Measurements from ENCODE around the gene ANKRD29. TPM values are rescaled to one million over a fixed set of nuclear protein-coding genes. Genes with fewer than 3 reads are reported as not detected.
"Not testable (repeated sequence)": the region's sequence is repeated elsewhere in the genome, so short reads cannot be mapped to it uniquely, and the experiment has no call there.

The ANKRD29 gene
- total RNA-seq, 2 experiments from 2014 or later, result not detected

DNA sequence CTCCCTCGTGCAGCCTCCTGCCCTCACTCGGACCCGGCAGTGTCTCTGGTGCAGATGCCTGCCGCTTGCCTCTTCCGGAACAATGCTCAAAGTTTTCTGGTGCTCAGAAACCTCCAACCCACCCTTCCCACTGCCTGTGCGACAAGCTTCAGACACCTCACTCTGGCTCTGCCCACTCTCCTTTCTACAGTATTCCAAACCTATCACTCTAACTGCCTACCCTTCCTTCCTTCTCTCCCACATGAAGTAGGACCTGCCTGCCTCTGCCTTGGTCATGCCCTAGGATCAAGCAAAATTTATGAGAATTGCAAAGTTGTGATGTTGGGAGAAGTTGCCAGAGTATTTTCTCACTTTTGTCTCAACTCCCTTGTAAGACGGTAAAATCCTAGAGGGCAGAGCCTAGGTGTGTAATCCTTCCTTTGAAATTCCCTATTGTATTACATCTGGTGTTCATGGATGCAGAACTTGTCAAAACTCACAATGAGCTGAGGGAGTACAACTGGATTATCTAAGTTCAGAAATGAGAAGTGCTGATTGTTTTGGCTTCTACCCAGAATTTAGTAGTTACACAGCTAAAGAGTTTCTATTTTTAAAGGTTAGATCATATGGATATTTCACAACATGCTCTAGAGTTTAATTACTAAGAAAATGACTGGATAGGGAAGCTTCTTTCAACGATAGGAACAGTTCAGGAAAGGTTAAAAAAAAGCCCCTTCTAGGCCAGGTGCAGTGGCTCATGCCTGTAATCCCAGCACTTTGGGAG, 83.6 kb downstream of the ANKRD29 start:
- ChIA-PET CTCF (ENCODE audit: unreplicated experiment) (interaction anchor here (0.6 kb wide), 1 partner anchor 107 kb away, joined by 3 read pairs; no protein-coding TSS in a partner anchor), POLR2A (interaction anchor here (0.6 to 1.2 kb wide), 4 partner anchors 22 to 559 kb away, joined by 3 to 5 read pairs (median 4); no protein-coding TSS in a partner anchor)
- intact Hi-C loops (cut with micrococcal nuclease; ENCODE audit: unreplicated experiment), result no loop called here
- BruUV-seq (replicated peaks), result no TSS peak
- no peak overlapping the region; the same call in 1 of the 2 replicates for H3K4me2 ChIP-seq (ENCODE audit: low read length)
- H3K9me2 ChIP-seq (ENCODE audit: insufficient read depth, low read length), result no peaks in the 10 kb centered on the region
- no peak overlapping the region for H3K4me3 ChIP-seq (ENCODE audit: low read depth, low read length, poor library complexity, severe bottlenecking)
- no peak overlapping the region for H3K27ac ChIP-seq (ENCODE audit: low read depth, low read length, poor library complexity, severe bottlenecking)
- no peak overlapping the region for H2AFZ ChIP-seq (ENCODE audit: low read length)
- no peak for TF ChIP-seq EZH2phosphoT487 (IDR thresholded peaks at IDR 0.05; ENCODE audit: borderline replicate concordance, low read depth, low read length)
- TF ChIP-seq, protein P1, sequence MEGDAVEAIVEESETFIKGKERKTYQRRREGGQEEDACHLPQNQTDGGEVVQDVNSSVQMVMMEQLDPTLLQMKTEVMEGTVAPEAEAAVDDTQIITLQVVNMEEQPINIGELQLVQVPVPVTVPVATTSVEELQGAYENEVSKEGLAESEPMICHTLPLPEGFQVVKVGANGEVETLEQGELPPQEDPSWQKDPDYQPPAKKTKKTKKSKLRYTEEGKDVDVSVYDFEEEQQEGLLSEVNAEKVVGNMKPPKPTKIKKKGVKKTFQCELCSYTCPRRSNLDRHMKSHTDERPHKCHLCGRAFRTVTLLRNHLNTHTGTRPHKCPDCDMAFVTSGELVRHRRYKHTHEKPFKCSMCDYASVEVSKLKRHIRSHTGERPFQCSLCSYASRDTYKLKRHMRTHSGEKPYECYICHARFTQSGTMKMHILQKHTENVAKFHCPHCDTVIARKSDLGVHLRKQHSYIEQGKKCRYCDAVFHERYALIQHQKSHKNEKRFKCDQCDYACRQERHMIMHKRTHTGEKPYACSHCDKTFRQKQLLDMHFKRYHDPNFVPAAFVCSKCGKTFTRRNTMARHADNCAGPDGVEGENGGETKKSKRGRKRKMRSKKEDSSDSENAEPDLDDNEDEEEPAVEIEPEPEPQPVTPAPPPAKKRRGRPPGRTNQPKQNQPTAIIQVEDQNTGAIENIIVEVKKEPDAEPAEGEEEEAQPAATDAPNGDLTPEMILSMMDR (conservative IDR thresholded peaks at IDR 0.05; ENCODE audit: low read length), result no peak
- no peaks in the 10 kb centered on the region for H4K20me1 ChIP-seq (ENCODE audit: insufficient read depth, low read length)
- H3K36me3 ChIP-seq (ENCODE audit: insufficient read depth, low read length), result peaks cover 27% of the 10 kb centered on the region
- no peak for DNase-seq (ENCODE audit: low spot score)
- H3K9me3 ChIP-seq (ENCODE audit: low read length), result no peaks in the 10 kb centered on the region
- peaks cover 10% of the 10 kb centered on the region for H3K4me1 ChIP-seq (ENCODE audit: insufficient read depth, low read length, poor library complexity, severe bottlenecking)
- peaks cover 6% of the 10 kb centered on the region; the same call in 1 of the 2 replicates for H3K79me2 ChIP-seq (ENCODE audit: insufficient read depth, low read depth, low read length)

DNA sequence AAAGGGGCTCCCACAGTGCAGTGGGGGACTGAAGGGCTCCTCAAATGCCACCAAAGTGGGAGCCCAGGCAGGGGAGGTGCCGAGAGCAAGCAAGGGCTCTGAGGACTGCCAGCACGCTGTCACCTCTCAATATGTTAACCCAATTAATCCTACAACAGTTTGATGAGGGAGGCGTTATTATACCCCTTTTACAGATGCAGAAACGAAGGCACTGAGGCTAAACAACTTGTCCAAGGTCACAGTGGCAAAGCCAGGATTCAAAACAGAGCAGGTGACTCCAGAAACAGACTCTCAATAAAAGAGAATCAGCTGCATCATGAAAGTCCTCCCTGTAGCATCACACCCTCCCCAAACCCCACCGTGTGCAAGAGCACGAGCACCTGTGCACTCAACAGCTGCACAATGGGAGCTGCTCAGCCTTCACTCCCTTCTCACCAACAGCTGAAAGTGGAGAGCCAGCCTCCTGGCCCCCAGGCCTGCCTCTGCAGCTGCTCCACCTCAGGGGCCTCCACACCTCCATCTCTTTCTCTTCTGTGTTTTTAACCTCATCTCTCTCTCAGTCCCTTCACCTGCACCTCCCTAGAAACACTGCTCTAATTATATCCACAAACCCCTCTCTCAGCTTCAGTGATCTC, 84.5 kb downstream of the ANKRD29 start:
- H4K20me1 ChIP-seq (ENCODE audit: insufficient read depth, low read length), result no peaks in the 10 kb centered on the region
- TF ChIP-seq, protein P1 (conservative IDR thresholded peaks at IDR 0.05; ENCODE audit: low read length), result no peak
- TF ChIP-seq EZH2phosphoT487 (IDR thresholded peaks at IDR 0.05; ENCODE audit: borderline replicate concordance, low read depth, low read length), result no peak
- H3K79me2 ChIP-seq (ENCODE audit: insufficient read depth, low read depth, low read length), result no peaks in the 10 kb centered on the region
- no peaks in the 10 kb centered on the region for H3K9me3 ChIP-seq (ENCODE audit: low read length)
- CTCF ChIA-PET (ENCODE audit: unreplicated experiment), result no interaction called here
- no peaks in the 10 kb centered on the region for H3K9me2 ChIP-seq (ENCODE audit: insufficient read depth, low read length)
- POLR2A ChIA-PET, result no interaction called here
- no peak overlapping the region for H3K4me3 ChIP-seq (ENCODE audit: low read depth, low read length, poor library complexity, severe bottlenecking)
- H2AFZ ChIP-seq (ENCODE audit: low read length), result no peak overlapping the region
- intact Hi-C loops (cut with micrococcal nuclease; ENCODE audit: unreplicated experiment), result no loop called here
- H3K4me2 ChIP-seq (ENCODE audit: low read length), result no peak overlapping the region; the same call in 1 of the 2 replicates
- BruUV-seq (replicated peaks), result no TSS peak
- DNase-seq (ENCODE audit: low spot score), result peak; percentile 38
- H3K36me3 ChIP-seq (ENCODE audit: insufficient read depth, low read length), result peaks cover 28% of the 10 kb centered on the region
- no peak overlapping the region for H3K27ac ChIP-seq (ENCODE audit: low read depth, low read length, poor library complexity, severe bottlenecking)
- H3K4me1 ChIP-seq (ENCODE audit: insufficient read depth, low read length, poor library complexity, severe bottlenecking), result peaks cover 15% of the 10 kb centered on the region

- intact Hi-C loops (cut with micrococcal nuclease; ENCODE audit: unreplicated experiment); CTCF ChIA-PET (ENCODE audit: unreplicated experiment); H4K20me1 ChIP-seq (ENCODE audit: insufficient read depth, low read length); H3K27ac ChIP-seq (ENCODE audit: low read depth, low read length, poor library complexity, severe bottlenecking); H3K79me2 ChIP-seq (ENCODE audit: insufficient read depth, low read depth, low read length); H3K9me2 ChIP-seq (ENCODE audit: insufficient read depth, low read length); H3K4me3 ChIP-seq (ENCODE audit: low read depth, low read length, poor library complexity, severe bottlenecking); H2AFZ ChIP-seq (ENCODE audit: low read length); POLR2A ChIA-PET; BruUV-seq (replicated peaks); DNase-seq (ENCODE audit: low spot score); H3K4me2 ChIP-seq (ENCODE audit: low read length); H3K9me3 ChIP-seq (ENCODE audit: low read length): not testable (repeated sequence)
- H3K4me1 ChIP-seq (ENCODE audit: insufficient read depth, low read length, poor library complexity, severe bottlenecking), result peaks cover 15% of the 10 kb centered on the region
- H3K36me3 ChIP-seq (ENCODE audit: insufficient read depth, low read length), result peaks cover 34% of the 10 kb centered on the region
Measured at GRCh38 chr18:23577521-23577920, 85.2 kb downstream of the ANKRD29 start.

All from OCI-LY7 (cell line).